ENCODE results near the gene CD99.
"Not testable (repeated sequence)": the region's sequence is repeated elsewhere in the genome, so short reads cannot be mapped to it uniquely, and the experiment has no call there.

CD99 gene

GRCh38 chrX:2700405-2701320, 9.6 kb downstream of the CD99 start:
- no peak for DNase-seq

- no peak for DNase-seq
Measured at GRCh38 chrX:2701600-2701999, 10.5 kb downstream of the CD99 start.

GRCh38 chrX:2703991-2704369, 12.9 kb downstream of the CD99 start:
- no peak for DNase-seq

- no peak for DNase-seq
Measured at GRCh38 chrX:2705046-2705832, 14.1 kb downstream of the CD99 start.

GRCh38 chrX:2707334-2707760, 16.3 kb downstream of the CD99 start:
- no peak for DNase-seq

GRCh38 chrX:2708021-2708420, 16.9 kb downstream of the CD99 start:
- DNase-seq: no peak

GRCh38 chrX:2708592-2709188, 17.6 kb downstream of the CD99 start:
- DNase-seq: no peak

GRCh38 chrX:2709556-2709955, 18.5 kb downstream of the CD99 start:
- no peak for DNase-seq

GRCh38 chrX:2710041-2710840, 19.1 kb downstream of the CD99 start:
- no peak for DNase-seq

- DNase-seq: no peak
Measured at GRCh38 chrX:2711441-2711840, 20.3 kb downstream of the CD99 start.

GRCh38 chrX:2712428-2712827, 21.3 kb downstream of the CD99 start:
- no peak for DNase-seq

- DNase-seq: no peak
Measured at GRCh38 chrX:2712890-2713840, 22.1 kb downstream of the CD99 start.

GRCh38 chrX:2714551-2714950, 23.5 kb downstream of the CD99 start:
- no peak for DNase-seq

- no peak for DNase-seq
Measured at GRCh38 chrX:2715066-2715600, 24.0 kb downstream of the CD99 start.

GRCh38 chrX:2717312-2717711, 26.2 kb downstream of the CD99 start:
- DNase-seq: no peak

- DNase-seq: no peak
Measured at GRCh38 chrX:2718821-2719220, 27.7 kb downstream of the CD99 start.

- no peak for DNase-seq
Measured at GRCh38 chrX:2719774-2720447, 28.8 kb downstream of the CD99 start.

GRCh38 chrX:2723286-2723879, 32.3 kb downstream of the CD99 start:
- no peak for DNase-seq

- not testable (repeated sequence) for DNase-seq
Measured at GRCh38 chrX:2727264-2727663, 36.2 kb downstream of the CD99 start.

- no peak for DNase-seq
Measured at GRCh38 chrX:2732076-2732475, 41.0 kb downstream of the CD99 start.

All from NCI-H774 (cell line).